Mucosa of descending colon (tissue), 3 donors: Measurements from ENCODE around the gene ANKRD13B. TPM values are rescaled to one million over a fixed set of nuclear protein-coding genes. Genes with fewer than 3 reads are reported as not detected.

Experiments used
- ATAC-seq: fragments of 200-7000 bp; cut with Tn5 transposase; one replicate; pipeline ENCODE4 v1.9.1; 2020; ENCODE audit warnings: mild to moderate bottlenecking, moderate library complexity
- DNase-seq, 3 donors: peaks; one replicate each; pipeline ENCODE4 v3.0.0-alpha.2; 2020
- H3K36me3 ChIP-seq: fragments of 200-600 bp; one replicate; pipeline ENCODE4 v1.8.0; 2021; ENCODE audit warnings: low read depth, mild to moderate bottlenecking
- H3K4me1 ChIP-seq: fragments of 200-600 bp; one replicate; pipeline ENCODE4 v1.8.0; 2021; ENCODE audit warnings: low read depth, mild to moderate bottlenecking
- H3K4me3 ChIP-seq: fragments of 200-600 bp; one replicate; pipeline ENCODE4 v1.8.0; 2021; ENCODE audit warnings: mild to moderate bottlenecking
- H3K9me3 ChIP-seq: fragments of 200-600 bp; one replicate; pipeline ENCODE4 v1.8.0; 2021; ENCODE audit warnings: mild to moderate bottlenecking
- CTCF ChIP-seq: fragments of 200-600 bp; IDR thresholded peaks from one replicate; pipeline ENCODE4 v1.8.0; 2022; ENCODE audit warnings: antibody characterized with exemption, mild to moderate bottlenecking
- intact Hi-C, 2 donors: fragments of 100-400 bp; cut with DNase I in 1 of 2; cut with micrococcal nuclease in 1 of 2; formaldehyde crosslinking; loops; one replicate each; pipeline versions ENCODE4 v1.11.0 to v1.11.1; 2022; cut with DNase I, micrococcal nuclease
- total RNA-seq, 3 donors: library from RNA; stranded (reverse); fragmentation: NEBNext Ultra II Directional in 2 of 3; extraction: Animal tissue kit (Norgen Biotek cat#: 25700) in 2 of 3; gene quantifications; one replicate each; pipeline versions ENCODE4 v1.2.1 to v1.2.4, GENCODE V29; 2021 to 2023
- donor health status: DM: no; HTN: no; CAD: no; lungs with moderate emphysema.
- donor health status: DM: no; HTN: no; CAD: no.
- donor health status: DM: no; HTN: yes; CAD: no.

ANKRD13B gene
- total RNA-seq, 3 donors from 2014 or later = 2.2 to 11.2 (median 3.3) TPM

GRCh38 chr17:29595107-29595942 is 2.4 kb downstream of the ANKRD13B start:
- no peak for ATAC-seq
- DNase-seq = no peak
- H3K36me3 ChIP-seq = no peaks in the 10 kb centered on the region
- intact Hi-C loops = no loop called here
- H3K9me3 ChIP-seq = no peaks in the 10 kb centered on the region
- peaks cover 34% of the 10 kb centered on the region for H3K4me1 ChIP-seq
- no peak overlapping the region for H3K4me3 ChIP-seq
- no peak for TF ChIP-seq CTCF

- H3K4me1 ChIP-seq = peaks cover 25% of the 10 kb centered on the region
- intact Hi-C loops = no loop called here
- no peaks in the 10 kb centered on the region for H3K9me3 ChIP-seq
- TF ChIP-seq CTCF = no peak
- no peak overlapping the region for H3K4me3 ChIP-seq
- ATAC-seq (no peak), DNase-seq (peak in 1 of 3 donors; percentile 21)
- H3K36me3 ChIP-seq = no peaks in the 10 kb centered on the region
Observed at GRCh38 chr17:29595943-29596774, 3.2 kb downstream of the ANKRD13B start.

GRCh38 chr17:29596811-29597210 is 3.9 kb downstream of the ANKRD13B start:
- peaks cover 19% of the 10 kb centered on the region for H3K4me1 ChIP-seq
- no peaks in the 10 kb centered on the region for H3K36me3 ChIP-seq
- DNase-seq (peak in 1 of 3 donors; percentile 22), ATAC-seq (no peak)
- intact Hi-C loops = no loop called here
- TF ChIP-seq CTCF = no peak
- H3K9me3 ChIP-seq = no peaks in the 10 kb centered on the region
- no peak overlapping the region for H3K4me3 ChIP-seq

- intact Hi-C loops = no loop called here
- DNase-seq (peak in 1 of 3 donors; percentile 16), ATAC-seq (no peak)
- H3K4me3 ChIP-seq = no peak overlapping the region
- H3K36me3 ChIP-seq = no peaks in the 10 kb centered on the region
- TF ChIP-seq CTCF = no peak
- H3K9me3 ChIP-seq = no peaks in the 10 kb centered on the region
- peaks cover 11% of the 10 kb centered on the region for H3K4me1 ChIP-seq
Observed at GRCh38 chr17:29597361-29598172, 4.6 kb downstream of the ANKRD13B start.

GRCh38 chr17:29603109-29603674 is 10.3 kb downstream of the ANKRD13B start:
- no peak for TF ChIP-seq CTCF
- Histone ChIP-seq H3K9me3 (no peaks in the 10 kb centered on the region), H3K4me3 (no peak overlapping the region), H3K4me1 (no peaks in the 10 kb centered on the region), H3K36me3 (no peaks in the 10 kb centered on the region)
- ATAC-seq = no peak
- intact Hi-C loops = no loop called here
- peak in 1 of 3 donors; percentile 4 for DNase-seq
